Fibroblast of the aortic adventitia (primary cell): Measurements from ENCODE around the gene CDH11. TPM values are rescaled to one million over a fixed set of nuclear protein-coding genes. Genes with fewer than 3 reads are reported as not detected.

ENCODE experiments used
- DNase-seq: peaks from one replicate; pipeline ENCODE4 v3.0.0-alpha.2; 2010; ENCODE audit warnings: low read depth
- H3K4me3 ChIP-seq: 2 replicates; pipeline ENCODE4 v1.5.1; 2011; ENCODE audit warnings: low read depth, mild to moderate bottlenecking, control low read depth, low read length, moderate library complexity
- CTCF ChIP-seq: IDR thresholded peaks from 2 replicates; pipeline ENCODE4 v1.5.1; 2011; ENCODE audit warnings: mild to moderate bottlenecking, low read length, control low read depth, inconsistent platforms; ENCODE audit not compliant: insufficient read depth
- total RNA-seq: library from RNA; depleted of rRNA; stranded (reverse); fragments of >200 nt; gene quantifications from 2 replicates; pipeline ENCODE4 v1.2.3, GENCODE V29; 2012; ENCODE audit warnings: low replicate concordance

The CDH11 gene
- total RNA-seq, 1 donor, result 397 TPM

DNA sequence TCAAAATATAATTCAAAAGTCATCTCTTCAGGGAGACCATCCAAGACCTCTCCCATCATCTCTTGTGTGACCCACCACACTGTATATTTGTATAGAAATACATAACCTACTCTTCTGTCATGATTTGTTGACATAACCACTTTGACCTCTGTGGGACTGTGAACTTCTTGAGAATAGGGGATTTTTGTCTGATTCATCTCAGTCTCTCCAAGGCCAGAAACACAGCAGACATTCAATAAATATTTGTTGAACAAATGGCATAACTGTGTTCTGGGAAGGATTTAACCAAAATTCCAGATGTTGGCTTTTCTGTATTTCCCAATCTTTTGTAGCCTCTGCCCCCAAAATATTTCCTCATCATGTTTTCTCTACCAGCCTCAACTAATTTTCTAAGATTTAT is 169.7 kb downstream of the CDH11 start:
- TF ChIP-seq CTCF, result no peak
- DNase-seq, result peak; percentile 77
- H3K4me3 ChIP-seq, result no peak overlapping the region

- DNase-seq, result no peak
- TF ChIP-seq CTCF, result no peak
- H3K4me3 ChIP-seq, result no peak overlapping the region
Measured at GRCh38 chr16:64951193-64951592, 170.7 kb downstream of the CDH11 start.

- no peak overlapping the region for H3K4me3 ChIP-seq
- no peak for DNase-seq
- TF ChIP-seq CTCF, result no peak
Measured at GRCh38 chr16:64950731-64951130, 171.1 kb downstream of the CDH11 start.

DNA sequence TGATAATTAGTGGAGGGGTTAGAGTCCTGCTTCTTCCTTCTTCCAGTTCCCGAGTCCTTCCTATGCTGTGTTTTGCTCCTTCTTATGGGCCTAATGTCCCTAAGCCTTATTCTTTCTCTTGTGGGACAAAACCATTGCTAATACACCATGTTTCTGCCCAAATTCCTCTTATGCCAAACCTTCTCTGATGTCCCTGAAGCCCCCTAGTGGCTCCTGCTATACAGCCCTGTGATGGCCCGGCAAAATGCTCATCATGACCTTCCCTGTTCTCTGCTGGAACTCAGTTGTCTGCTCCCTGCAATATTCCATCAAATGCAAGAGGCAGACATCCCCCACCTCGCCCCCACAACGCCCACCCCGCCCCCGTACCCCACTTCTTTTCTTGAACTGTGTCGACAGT is 171.6 kb downstream of the CDH11 start:
- H3K4me3 ChIP-seq, result no peak overlapping the region
- DNase-seq, result no peak
- peak; percentile 27 for TF ChIP-seq CTCF

DNA sequence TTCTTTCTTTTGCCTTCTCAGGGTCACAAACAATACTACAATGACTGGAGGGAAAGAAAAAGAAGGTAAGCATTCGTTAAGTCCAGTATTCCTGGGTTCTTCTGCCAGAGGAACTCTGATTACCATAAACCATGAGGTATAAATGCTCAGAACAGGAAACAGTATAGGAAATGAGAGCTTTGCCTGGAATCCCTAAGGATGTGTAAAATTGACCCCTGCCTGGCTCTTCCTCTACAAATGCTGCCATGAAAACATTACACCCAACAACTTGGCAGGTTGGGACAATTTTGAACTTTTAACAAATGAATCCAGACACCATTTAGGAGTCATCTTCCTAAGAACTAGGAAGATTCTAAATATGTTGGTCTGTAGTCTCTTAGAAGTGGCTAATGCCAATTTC is 173.8 kb downstream of the CDH11 start:
- TF ChIP-seq CTCF, result no peak

GRCh38 chr16:64947651-64948050 is 174.2 kb downstream of the CDH11 start:
- no peak for TF ChIP-seq CTCF
- no peak overlapping the region for H3K4me3 ChIP-seq
- no peak for DNase-seq

More for the DNA sequence above, 173.8 kb downstream of the CDH11 start:
- no peak overlapping the region for H3K4me3 ChIP-seq
- DNase-seq, result no peak

GRCh38 chr16:64933885-64934284 is 188.0 kb downstream of the CDH11 start:
- TF ChIP-seq CTCF, result no peak
- DNase-seq, result no peak
- H3K4me3 ChIP-seq, result no peak overlapping the region
